HepG2 (cell line): ENCODE results near the gene OR6X1.

Experiments used
- CCAR2 ChIP-seq: fragments of 200-400 bp; formaldehyde crosslinking; optimal IDR thresholded peaks from 2 replicates; pipeline ENCODE3; 2018; ENCODE audit warnings: low read depth, mild to moderate bottlenecking, low read length, moderate library complexity
- CTCF ChIP-seq: sonication (generic); formaldehyde crosslinking; IDR thresholded peaks from 2 replicates; pipeline ENCODE4 v1.5.0; 2020; ENCODE audit warnings: mild to moderate bottlenecking, missing genetic modification reagents, moderate library complexity
- HDAC2 ChIP-seq: sonication (generic); formaldehyde crosslinking; IDR thresholded peaks from 2 replicates; pipeline ENCODE4 v1.4.0; 2020; ENCODE audit warnings: missing genetic modification reagents
- HMG20A ChIP-seq: IDR thresholded peaks from 2 replicates; pipeline ENCODE4 v1.6.1; 2016; ENCODE audit warnings: borderline replicate concordance
- KDM6A ChIP-seq: IDR thresholded peaks from 2 replicates; pipeline ENCODE4 v1.6.1; 2016; ENCODE audit warnings: low read depth
- MYNN ChIP-seq: sonication (generic); formaldehyde crosslinking; IDR thresholded peaks from 2 replicates; pipeline ENCODE4 v1.4.0; 2020; ENCODE audit warnings: mild to moderate bottlenecking, low read depth, missing genetic modification reagents
- ZKSCAN1 ChIP-seq: fragments of 150-350 bp; IDR thresholded peaks from 2 replicates; pipeline ENCODE4 v1.6.1; 2014; ENCODE audit warnings: low read length
- TF ChIP-seq, protein P1 (sequence below): sonication (generic); formaldehyde crosslinking; IDR thresholded peaks from 2 replicates; pipeline ENCODE4 v1.5.0; 2020; ENCODE audit warnings: mild to moderate bottlenecking, missing genetic modification reagents, borderline replicate concordance
- TF ChIP-seq, protein P2 (sequence below): IDR thresholded peaks from 2 replicates; pipeline ENCODE4 v1.6.1; 2012; ENCODE audit warnings: inconsistent platforms

- TF ChIP-seq HMG20A (CRISPR knock-in tag), result no peak
- TF ChIP-seq, protein P1, sequence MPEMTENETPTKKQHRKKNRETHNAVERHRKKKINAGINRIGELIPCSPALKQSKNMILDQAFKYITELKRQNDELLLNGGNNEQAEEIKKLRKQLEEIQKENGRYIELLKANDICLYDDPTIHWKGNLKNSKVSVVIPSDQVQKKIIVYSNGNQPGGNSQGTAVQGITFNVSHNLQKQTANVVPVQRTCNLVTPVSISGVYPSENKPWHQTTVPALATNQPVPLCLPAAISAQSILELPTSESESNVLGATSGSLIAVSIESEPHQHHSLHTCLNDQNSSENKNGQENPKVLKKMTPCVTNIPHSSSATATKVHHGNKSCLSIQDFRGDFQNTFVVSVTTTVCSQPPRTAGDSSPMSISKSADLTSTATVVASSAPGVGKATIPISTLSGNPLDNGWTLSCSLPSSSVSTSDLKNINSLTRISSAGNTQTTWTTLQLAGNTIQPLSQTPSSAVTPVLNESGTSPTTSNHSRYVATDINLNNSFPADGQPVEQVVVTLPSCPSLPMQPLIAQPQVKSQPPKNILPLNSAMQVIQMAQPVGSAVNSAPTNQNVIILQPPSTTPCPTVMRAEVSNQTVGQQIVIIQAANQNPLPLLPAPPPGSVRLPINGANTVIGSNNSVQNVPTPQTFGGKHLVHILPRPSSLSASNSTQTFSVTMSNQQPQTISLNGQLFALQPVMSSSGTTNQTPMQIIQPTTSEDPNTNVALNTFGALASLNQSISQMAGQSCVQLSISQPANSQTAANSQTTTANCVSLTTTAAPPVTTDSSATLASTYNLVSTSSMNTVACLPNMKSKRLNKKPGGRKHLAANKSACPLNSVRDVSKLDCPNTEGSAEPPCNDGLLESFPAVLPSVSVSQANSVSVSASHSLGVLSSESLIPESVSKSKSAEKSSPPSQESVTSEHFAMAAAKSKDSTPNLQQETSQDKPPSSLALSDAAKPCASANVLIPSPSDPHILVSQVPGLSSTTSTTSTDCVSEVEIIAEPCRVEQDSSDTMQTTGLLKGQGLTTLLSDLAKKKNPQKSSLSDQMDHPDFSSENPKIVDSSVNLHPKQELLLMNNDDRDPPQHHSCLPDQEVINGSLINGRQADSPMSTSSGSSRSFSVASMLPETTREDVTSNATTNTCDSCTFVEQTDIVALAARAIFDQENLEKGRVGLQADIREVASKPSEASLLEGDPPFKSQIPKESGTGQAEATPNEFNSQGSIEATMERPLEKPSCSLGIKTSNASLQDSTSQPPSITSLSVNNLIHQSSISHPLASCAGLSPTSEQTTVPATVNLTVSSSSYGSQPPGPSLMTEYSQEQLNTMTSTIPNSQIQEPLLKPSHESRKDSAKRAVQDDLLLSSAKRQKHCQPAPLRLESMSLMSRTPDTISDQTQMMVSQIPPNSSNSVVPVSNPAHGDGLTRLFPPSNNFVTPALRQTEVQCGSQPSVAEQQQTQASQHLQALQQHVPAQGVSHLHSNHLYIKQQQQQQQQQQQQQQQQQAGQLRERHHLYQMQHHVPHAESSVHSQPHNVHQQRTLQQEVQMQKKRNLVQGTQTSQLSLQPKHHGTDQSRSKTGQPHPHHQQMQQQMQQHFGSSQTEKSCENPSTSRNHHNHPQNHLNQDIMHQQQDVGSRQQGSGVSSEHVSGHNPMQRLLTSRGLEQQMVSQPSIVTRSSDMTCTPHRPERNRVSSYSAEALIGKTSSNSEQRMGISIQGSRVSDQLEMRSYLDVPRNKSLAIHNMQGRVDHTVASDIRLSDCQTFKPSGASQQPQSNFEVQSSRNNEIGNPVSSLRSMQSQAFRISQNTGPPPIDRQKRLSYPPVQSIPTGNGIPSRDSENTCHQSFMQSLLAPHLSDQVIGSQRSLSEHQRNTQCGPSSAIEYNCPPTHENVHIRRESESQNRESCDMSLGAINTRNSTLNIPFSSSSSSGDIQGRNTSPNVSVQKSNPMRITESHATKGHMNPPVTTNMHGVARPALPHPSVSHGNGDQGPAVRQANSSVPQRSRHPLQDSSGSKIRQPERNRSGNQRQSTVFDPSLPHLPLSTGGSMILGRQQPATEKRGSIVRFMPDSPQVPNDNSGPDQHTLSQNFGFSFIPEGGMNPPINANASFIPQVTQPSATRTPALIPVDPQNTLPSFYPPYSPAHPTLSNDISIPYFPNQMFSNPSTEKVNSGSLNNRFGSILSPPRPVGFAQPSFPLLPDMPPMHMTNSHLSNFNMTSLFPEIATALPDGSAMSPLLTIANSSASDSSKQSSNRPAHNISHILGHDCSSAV (CRISPR knock-in tag), result no peak
- no peak for TF ChIP-seq HDAC2
- no peak for TF ChIP-seq MYNN (CRISPR knock-in tag)
- TF ChIP-seq CCAR2, result no peak
- no peak for TF ChIP-seq CTCF (CRISPR knock-in tag)
- no peak for TF ChIP-seq ZKSCAN1
- no peak for TF ChIP-seq KDM6A (CRISPR knock-in tag)
- TF ChIP-seq, protein P2, sequence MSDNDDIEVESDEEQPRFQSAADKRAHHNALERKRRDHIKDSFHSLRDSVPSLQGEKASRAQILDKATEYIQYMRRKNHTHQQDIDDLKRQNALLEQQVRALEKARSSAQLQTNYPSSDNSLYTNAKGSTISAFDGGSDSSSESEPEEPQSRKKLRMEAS, result no peak
Observed at GRCh38 chr11:123775715-123776549, 21.6 kb upstream of the OR6X1 start.
